Gastroesophageal sphincter (tissue), 3 donors: ENCODE data around the gene C1orf232.

Experiments used
- EP300 ChIP-seq: sonication (generic); formaldehyde crosslinking; IDR thresholded peaks from one replicate; pipeline ENCODE4 v1.6.1; 2017; ENCODE audit warnings: antibody characterized with exemption, mild to moderate bottlenecking
- POLR2A ChIP-seq, 2 donors: fragments of 450-650 bp; IDR thresholded peaks; one replicate each; pipeline ENCODE4 v1.6.1; 2017; ENCODE audit warnings: antibody characterized with exemption in 2 of 2, mild to moderate bottlenecking in 2 of 2, moderate library complexity in 1 of 2
- TF ChIP-seq, protein P1 (sequence below), 4 experiments: fragments of 200-600 bp in 2 of 4; fragments of 450-650 bp in 2 of 4; sonication (generic) in 1 of 4; IDR thresholded peaks; one replicate each; pipeline ENCODE4 v1.5.1; 2017 to 2019; ENCODE audit warnings: antibody characterized with exemption in 4 of 4, mild to moderate bottlenecking in 2 of 4, moderate library complexity in 2 of 4

GRCh38 chr1:26177182-26177684, 8.5 kb upstream of the C1orf232 start, which contains the start of gene CNKSR1:
- TF ChIP-seq EP300 (no peak), POLR2A (IDR thresholded peaks at IDR 0.05) (no peak)
- TF ChIP-seq, protein P1, sequence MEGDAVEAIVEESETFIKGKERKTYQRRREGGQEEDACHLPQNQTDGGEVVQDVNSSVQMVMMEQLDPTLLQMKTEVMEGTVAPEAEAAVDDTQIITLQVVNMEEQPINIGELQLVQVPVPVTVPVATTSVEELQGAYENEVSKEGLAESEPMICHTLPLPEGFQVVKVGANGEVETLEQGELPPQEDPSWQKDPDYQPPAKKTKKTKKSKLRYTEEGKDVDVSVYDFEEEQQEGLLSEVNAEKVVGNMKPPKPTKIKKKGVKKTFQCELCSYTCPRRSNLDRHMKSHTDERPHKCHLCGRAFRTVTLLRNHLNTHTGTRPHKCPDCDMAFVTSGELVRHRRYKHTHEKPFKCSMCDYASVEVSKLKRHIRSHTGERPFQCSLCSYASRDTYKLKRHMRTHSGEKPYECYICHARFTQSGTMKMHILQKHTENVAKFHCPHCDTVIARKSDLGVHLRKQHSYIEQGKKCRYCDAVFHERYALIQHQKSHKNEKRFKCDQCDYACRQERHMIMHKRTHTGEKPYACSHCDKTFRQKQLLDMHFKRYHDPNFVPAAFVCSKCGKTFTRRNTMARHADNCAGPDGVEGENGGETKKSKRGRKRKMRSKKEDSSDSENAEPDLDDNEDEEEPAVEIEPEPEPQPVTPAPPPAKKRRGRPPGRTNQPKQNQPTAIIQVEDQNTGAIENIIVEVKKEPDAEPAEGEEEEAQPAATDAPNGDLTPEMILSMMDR (IDR thresholded peaks at IDR 0.05), result no peak
